DND-41 (cell line): ENCODE data around the gene THSD4.

ENCODE experiments used
- ATAC-seq: fragments of 200-7000 bp; cut with Tn5 transposase; 3 replicates; pipeline ENCODE4 v1.9.1; 2021; ENCODE audit warnings: low read depth; ENCODE audit not compliant: insufficient read depth
- DNase-seq: peaks from one replicate; pipeline ENCODE4 v3.0.0-alpha.2; 2020
- H2AFZ ChIP-seq: 2 replicates; pipeline ENCODE4 v1.6.0; 2012; ENCODE audit warnings: low read depth, low read length
- H3K27ac ChIP-seq: 2 replicates; pipeline ENCODE4 v1.5.1; 2012; ENCODE audit warnings: low read length, inconsistent platforms
- H3K27me3 ChIP-seq: fragments of 200-600 bp; sonication (generic); 2 replicates; pipeline ENCODE4 v1.6.0; 2012; ENCODE audit warnings: low read length, mild to moderate bottlenecking, inconsistent platforms; ENCODE audit not compliant: insufficient read depth, poor library complexity
- H3K36me3 ChIP-seq: 2 replicates; pipeline ENCODE4 v1.5.1; 2012; ENCODE audit warnings: low read length, inconsistent platforms; ENCODE audit not compliant: insufficient read depth
- H3K4me1 ChIP-seq: 2 replicates; pipeline ENCODE4 v1.5.1; 2012; ENCODE audit warnings: mild to moderate bottlenecking, low read length; ENCODE audit not compliant: insufficient read depth
- H3K4me2 ChIP-seq: 2 replicates; pipeline ENCODE4 v1.6.0; 2012; ENCODE audit warnings: mild to moderate bottlenecking, moderate library complexity, low read length, inconsistent platforms; ENCODE audit not compliant: insufficient read depth
- H3K4me3 ChIP-seq, 2 experiments: fragments of 200-600 bp in 1 of 2; shearing (Covaris generic) in 1 of 2; 2 replicates each; pipeline ENCODE4 v1.5.1; 2012 to 2016; ENCODE audit warnings: inconsistent platforms in 2 of 2, low read length in 2 of 2, mild to moderate bottlenecking in 2 of 2, low read depth in 1 of 2, moderate library complexity in 1 of 2
- H3K79me2 ChIP-seq: 2 replicates; pipeline ENCODE4 v1.6.0; 2012; ENCODE audit warnings: low read length, inconsistent platforms; ENCODE audit not compliant: insufficient read depth
- H3K9ac ChIP-seq: 2 replicates; pipeline ENCODE4 v1.6.0; 2012; ENCODE audit warnings: low read depth, mild to moderate bottlenecking, inconsistent platforms, low read length, moderate library complexity
- H3K9me3 ChIP-seq: 2 replicates; pipeline ENCODE4 v1.5.1; 2012; ENCODE audit warnings: low read length, moderate library complexity, mild to moderate bottlenecking, inconsistent platforms; ENCODE audit not compliant: insufficient read depth, severe bottlenecking
- H4K20me1 ChIP-seq: 2 replicates; pipeline ENCODE4 v1.6.0; 2012; ENCODE audit warnings: low read length; ENCODE audit not compliant: insufficient read depth
- EZH2 ChIP-seq: IDR thresholded peaks from 3 replicates; pipeline ENCODE4 v1.6.1; 2012; ENCODE audit warnings: borderline replicate concordance, low read depth, mild to moderate bottlenecking, moderate library complexity, low read length, inconsistent platforms; ENCODE audit not compliant: severe bottlenecking
- TF ChIP-seq, protein P1 (sequence below): IDR thresholded peaks from 2 replicates; pipeline ENCODE4 v1.5.1; 2012; ENCODE audit warnings: borderline replicate concordance, low read length, moderate library complexity, mild to moderate bottlenecking; ENCODE audit not compliant: poor library complexity, severe bottlenecking; ENCODE audit errors: extremely low read depth

Gene THSD4

DNA sequence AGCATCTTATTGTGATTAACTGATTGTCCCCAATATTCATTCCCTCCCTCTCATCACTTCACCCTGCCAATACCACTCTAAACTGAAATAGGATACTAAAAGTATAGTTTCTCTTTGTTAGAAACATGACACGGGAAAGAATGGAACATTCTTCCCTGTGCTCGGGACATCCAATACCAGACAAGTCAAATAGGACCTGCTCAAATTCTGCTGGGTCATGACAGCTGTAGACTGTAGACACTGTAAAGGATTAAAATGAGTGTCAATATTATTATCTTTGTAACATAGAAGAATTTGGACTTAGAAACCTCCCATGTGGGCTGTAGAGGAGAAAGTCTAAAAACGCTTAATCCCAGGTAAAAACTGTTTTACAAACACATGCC, 380.1 kb downstream of the THSD4 start:
- no peak overlapping the region for H3K4me2 ChIP-seq
- H3K4me1 ChIP-seq: no peaks in the 10 kb centered on the region
- no peak overlapping the region for H2AFZ ChIP-seq
- no peak overlapping the region for H3K4me3 ChIP-seq
- H3K27me3 ChIP-seq: no peaks in the 10 kb centered on the region
- H4K20me1 ChIP-seq: no peaks in the 10 kb centered on the region
- H3K36me3 ChIP-seq: no peaks in the 10 kb centered on the region
- DNase-seq (no peak), ATAC-seq (no peak)
- no peaks in the 10 kb centered on the region for H3K79me2 ChIP-seq
- TF ChIP-seq, protein P1, sequence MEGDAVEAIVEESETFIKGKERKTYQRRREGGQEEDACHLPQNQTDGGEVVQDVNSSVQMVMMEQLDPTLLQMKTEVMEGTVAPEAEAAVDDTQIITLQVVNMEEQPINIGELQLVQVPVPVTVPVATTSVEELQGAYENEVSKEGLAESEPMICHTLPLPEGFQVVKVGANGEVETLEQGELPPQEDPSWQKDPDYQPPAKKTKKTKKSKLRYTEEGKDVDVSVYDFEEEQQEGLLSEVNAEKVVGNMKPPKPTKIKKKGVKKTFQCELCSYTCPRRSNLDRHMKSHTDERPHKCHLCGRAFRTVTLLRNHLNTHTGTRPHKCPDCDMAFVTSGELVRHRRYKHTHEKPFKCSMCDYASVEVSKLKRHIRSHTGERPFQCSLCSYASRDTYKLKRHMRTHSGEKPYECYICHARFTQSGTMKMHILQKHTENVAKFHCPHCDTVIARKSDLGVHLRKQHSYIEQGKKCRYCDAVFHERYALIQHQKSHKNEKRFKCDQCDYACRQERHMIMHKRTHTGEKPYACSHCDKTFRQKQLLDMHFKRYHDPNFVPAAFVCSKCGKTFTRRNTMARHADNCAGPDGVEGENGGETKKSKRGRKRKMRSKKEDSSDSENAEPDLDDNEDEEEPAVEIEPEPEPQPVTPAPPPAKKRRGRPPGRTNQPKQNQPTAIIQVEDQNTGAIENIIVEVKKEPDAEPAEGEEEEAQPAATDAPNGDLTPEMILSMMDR: no peak
- TF ChIP-seq EZH2: no peak
- H3K27ac ChIP-seq: no peak overlapping the region
- no peaks in the 10 kb centered on the region for H3K9me3 ChIP-seq
- no peak overlapping the region for H3K9ac ChIP-seq

DNA sequence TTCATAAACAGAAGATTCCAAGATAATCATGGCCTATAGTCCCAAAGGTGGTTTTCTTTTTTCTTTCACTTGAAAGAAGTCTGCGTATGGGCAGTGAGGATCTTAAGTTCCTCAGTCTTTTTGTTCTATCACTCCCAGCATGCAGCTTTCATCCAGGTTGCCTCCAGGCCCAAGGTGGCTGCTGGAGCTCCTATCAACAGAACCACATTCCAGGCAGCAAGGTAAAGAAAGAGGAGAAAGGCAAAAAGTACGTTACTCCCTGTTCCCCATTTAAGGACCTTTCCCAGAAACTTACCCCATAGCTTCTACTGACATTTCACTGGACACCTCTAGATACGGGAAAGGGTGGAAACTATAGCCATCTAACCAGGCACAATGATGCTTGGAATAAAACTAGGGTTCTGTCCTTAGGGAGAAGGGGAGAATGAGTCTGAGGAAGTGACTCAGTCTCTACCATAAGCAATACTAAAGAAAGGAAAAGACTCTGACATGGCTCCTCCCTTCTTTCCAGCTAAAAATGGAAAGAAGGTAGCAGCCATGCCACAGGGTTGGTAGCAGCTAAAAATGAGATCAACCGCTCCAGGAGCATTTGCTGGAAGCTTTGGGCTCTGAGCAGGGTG, 381.2 kb downstream of the THSD4 start:
- Histone ChIP-seq H4K20me1 (no peaks in the 10 kb centered on the region), H3K4me1 (no peaks in the 10 kb centered on the region), H3K27me3 (no peaks in the 10 kb centered on the region), H3K4me3 (no peak overlapping the region), H3K4me2 (no peak overlapping the region), H3K36me3 (no peaks in the 10 kb centered on the region), H3K9ac (no peak overlapping the region), H3K9me3 (no peaks in the 10 kb centered on the region), H2AFZ (no peak overlapping the region), H3K79me2 (no peaks in the 10 kb centered on the region), H3K27ac (no peak overlapping the region)
- ATAC-seq: no peak
- TF ChIP-seq, protein P1: no peak
- no peak for TF ChIP-seq EZH2
- DNase-seq: no peak

GRCh38 chr15:71501344-71502076, 386.2 kb downstream of the THSD4 start:
- H3K4me2 ChIP-seq: no peak overlapping the region
- H3K36me3 ChIP-seq: no peaks in the 10 kb centered on the region
- H3K27me3 ChIP-seq: no peaks in the 10 kb centered on the region
- no peak overlapping the region for H2AFZ ChIP-seq
- no peaks in the 10 kb centered on the region for H3K9me3 ChIP-seq
- no peak for ATAC-seq
- no peaks in the 10 kb centered on the region for H4K20me1 ChIP-seq
- DNase-seq: no peak
- no peaks in the 10 kb centered on the region for H3K4me1 ChIP-seq
- H3K79me2 ChIP-seq: no peaks in the 10 kb centered on the region
- H3K9ac ChIP-seq: no peak overlapping the region
- TF ChIP-seq EZH2: no peak
- TF ChIP-seq, protein P1: no peak
- no peak overlapping the region for H3K27ac ChIP-seq
- H3K4me3 ChIP-seq: no peak overlapping the region
